H1 (cell line): Measurements from ENCODE around the gene MOB4.

Experiments
- ATF3 ChIP-seq: IDR thresholded peaks from 2 replicates; pipeline ENCODE4 v1.6.1; 2011; ENCODE audit warnings: low read depth, mild to moderate bottlenecking, low read length; ENCODE audit not compliant: insufficient read depth
- BACH1 ChIP-seq: IDR thresholded peaks from 2 replicates; pipeline ENCODE4 v1.6.1; 2012; ENCODE audit warnings: low read length, improper control_type of control experiment
- CTCF ChIP-seq, 3 experiments: IDR thresholded peaks; 1 replicate in 2 of 3; 2 replicates in 1 of 3; pipeline versions ENCODE4 v1.5.1 to v1.6.1; 2011; ENCODE audit warnings: low read length in 3 of 3, mild to moderate bottlenecking in 3 of 3, inconsistent platforms in 2 of 3, low read depth in 1 of 3, moderate library complexity in 1 of 3; ENCODE audit not compliant: insufficient read depth in 1 of 3; ENCODE audit errors: control extremely low read depth in 1 of 3

- TF ChIP-seq CTCF (IDR thresholded peaks at IDR 0.05; ENCODE audit: control extremely low read depth in 1 of 3, insufficient read depth in 1 of 3, low read depth in 1 of 3, low read length in 3 of 3) (no peak), ATF3 (no peak), BACH1 (no peak)
These were observed 61.6 kb downstream of the MOB4 start for GRCh38 chr2:197577446-197577845.
